ENCODE data around the gene PCDHB8.
"Not testable (repeated sequence)": the region's sequence is repeated elsewhere in the genome, so short reads cannot be mapped to it uniquely, and the experiment has no call there.

The PCDHB8 gene

DNA sequence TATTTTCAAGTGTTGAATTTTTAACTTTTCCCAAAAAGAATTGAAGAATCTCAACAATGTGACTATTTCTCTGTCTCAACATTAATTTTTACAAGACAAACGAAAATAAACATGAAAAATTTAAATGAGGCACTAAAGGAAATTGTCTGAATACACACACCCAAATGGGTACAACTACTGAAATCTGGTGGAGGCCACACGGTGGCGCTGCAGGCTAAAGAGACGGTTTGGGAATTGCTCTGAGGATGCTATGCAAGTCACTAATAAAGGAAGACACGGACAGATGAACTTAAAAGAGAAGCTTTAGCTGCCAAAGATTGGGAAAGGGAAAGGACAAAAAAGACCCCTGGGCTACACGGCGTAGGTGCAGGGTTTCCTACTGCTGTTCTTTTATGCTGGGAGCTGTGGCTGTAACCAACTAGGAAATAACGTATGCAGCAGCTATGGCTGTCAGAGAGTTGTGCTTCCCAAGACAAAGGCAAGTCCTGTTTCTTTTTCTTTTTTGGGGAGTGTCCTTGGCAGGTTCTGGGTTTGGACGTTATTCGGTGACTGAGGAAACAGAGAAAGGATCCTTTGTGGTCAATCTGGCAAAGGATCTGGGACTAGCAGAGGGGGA lies 14.6 kb downstream of the PCDHB8 start, which contains the start of gene PCDHB10:
PCDHB10 (plus strand) TSS at position 244 of the 616 bp plus-strand sequence; CDS start at position 444, 200 bp downstream.
- Histone ChIP-seq H3K36me3 (no peaks in the 10 kb centered on the region), H3K4me1 (no peaks in the 10 kb centered on the region), H3K4me3 (ENCODE audit: low read depth, low read length) (no peak within 1 kb of the TSS), H3K9me3 (no peaks in the 10 kb centered on the region; the same call in 1 of the 2 replicates), H3K27me3 (no peaks in the 10 kb centered on the region)
- DNase-seq = peak; percentile 45
- TF ChIP-seq, protein P1, sequence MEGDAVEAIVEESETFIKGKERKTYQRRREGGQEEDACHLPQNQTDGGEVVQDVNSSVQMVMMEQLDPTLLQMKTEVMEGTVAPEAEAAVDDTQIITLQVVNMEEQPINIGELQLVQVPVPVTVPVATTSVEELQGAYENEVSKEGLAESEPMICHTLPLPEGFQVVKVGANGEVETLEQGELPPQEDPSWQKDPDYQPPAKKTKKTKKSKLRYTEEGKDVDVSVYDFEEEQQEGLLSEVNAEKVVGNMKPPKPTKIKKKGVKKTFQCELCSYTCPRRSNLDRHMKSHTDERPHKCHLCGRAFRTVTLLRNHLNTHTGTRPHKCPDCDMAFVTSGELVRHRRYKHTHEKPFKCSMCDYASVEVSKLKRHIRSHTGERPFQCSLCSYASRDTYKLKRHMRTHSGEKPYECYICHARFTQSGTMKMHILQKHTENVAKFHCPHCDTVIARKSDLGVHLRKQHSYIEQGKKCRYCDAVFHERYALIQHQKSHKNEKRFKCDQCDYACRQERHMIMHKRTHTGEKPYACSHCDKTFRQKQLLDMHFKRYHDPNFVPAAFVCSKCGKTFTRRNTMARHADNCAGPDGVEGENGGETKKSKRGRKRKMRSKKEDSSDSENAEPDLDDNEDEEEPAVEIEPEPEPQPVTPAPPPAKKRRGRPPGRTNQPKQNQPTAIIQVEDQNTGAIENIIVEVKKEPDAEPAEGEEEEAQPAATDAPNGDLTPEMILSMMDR (IDR thresholded peaks at IDR 0.05; ENCODE audit: low read depth, low read length) = peak; percentile 63

DNA sequence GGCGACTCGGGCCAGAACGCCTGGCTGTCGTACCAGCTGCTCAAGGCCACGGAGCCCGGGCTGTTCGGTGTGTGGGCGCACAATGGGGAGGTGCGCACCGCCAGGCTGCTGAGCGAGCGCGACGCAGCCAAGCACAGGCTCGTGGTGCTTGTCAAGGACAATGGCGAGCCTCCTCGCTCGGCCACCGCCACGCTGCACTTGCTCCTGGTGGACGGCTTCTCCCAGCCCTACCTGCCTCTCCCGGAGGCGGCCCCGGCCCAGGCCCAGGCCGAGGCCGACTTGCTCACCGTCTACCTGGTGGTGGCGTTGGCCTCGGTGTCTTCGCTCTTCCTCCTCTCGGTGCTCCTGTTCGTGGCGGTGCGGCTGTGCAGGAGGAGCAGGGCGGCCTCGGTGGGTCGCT lies 16.7 kb downstream of the PCDHB8 start:
- H3K4me3 ChIP-seq (ENCODE audit: low read depth, low read length); H3K27me3 ChIP-seq; H3K36me3 ChIP-seq; H3K4me1 ChIP-seq; H3K9me3 ChIP-seq; DNase-seq: not testable (repeated sequence)

DNA sequence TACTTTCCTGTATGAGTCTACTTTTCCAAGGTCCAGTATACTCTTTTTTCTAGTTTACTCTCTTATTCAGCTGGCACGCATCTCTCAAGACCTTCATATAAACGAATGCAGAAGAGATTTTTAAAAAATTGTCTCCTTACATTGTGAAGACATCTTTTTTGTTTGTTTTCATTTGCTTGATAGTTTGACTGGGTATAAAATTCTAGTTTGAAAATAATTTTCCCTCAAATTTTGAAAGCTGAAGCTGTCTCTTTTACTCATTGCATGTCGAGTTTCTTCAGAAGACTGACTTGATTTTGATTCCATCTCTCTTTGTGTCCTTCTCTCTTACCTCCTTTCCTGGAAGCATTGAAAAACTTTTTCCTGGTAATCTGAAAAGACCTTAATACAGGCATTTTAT lies 18.8 kb downstream of the PCDHB8 start:
- Histone ChIP-seq H3K4me1 (no peaks in the 10 kb centered on the region), H3K27me3 (no peaks in the 10 kb centered on the region), H3K36me3 (no peaks in the 10 kb centered on the region), H3K4me3 (ENCODE audit: low read depth, low read length) (no peak overlapping the region), H3K9me3 (no peaks in the 10 kb centered on the region; the same call in 1 of the 2 replicates)
- TF ChIP-seq, protein P1 (IDR thresholded peaks at IDR 0.05; ENCODE audit: low read depth, low read length) = no peak
- no peak for DNase-seq

DNA sequence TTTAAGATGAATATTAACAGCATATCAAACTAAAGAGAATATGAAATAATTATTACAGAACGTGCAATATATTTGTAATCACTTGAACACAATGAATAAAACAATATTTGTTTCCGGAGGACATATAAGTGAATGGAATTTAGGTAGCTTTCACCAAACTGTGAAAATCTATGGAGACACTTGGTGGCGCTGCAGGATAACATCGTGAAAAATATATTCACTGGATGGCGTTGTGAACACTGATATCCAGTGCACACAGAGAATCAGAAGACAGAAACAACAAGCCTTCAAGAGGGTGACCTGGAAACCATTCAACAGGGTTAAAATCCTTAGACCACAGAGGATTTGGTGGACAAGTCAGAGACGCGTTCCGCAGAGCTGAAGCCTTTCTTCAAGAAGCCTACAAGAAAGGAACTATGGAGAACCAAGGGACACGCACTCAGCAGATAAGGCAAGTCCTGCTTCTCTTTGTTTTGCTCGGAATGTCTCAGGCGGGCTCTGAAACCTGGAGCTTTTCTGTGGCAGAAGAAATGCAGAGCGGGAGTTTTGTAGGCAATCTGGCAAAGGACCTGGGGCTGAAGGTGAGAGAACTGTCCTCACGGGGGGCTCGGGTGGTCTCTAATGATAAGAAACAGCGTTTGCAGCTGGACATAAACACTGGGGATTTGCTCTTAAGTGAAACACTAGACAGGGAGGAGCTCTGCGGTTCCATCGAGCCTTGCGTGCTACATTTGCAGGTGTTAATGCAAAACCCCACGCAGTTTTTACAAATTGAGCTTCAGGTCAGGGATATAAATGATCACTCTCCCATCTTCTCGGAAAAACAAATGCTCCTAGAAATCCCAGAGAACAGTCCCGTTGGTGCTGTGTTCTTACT lies 22.0 kb downstream of the PCDHB8 start, which contains the start of gene PCDHB11:
PCDHB11 (plus strand) TSS at position 269 of the 877 bp plus-strand sequence; CDS start at position 417, 148 bp downstream.
- DNase-seq = no peak
- Histone ChIP-seq H3K4me1 (no peaks in the 10 kb centered on the region), H3K4me3 (ENCODE audit: low read depth, low read length) (no peak within 1 kb of the TSS), H3K27me3 (no peaks in the 10 kb centered on the region), H3K9me3 (no peaks in the 10 kb centered on the region; the same call in 1 of the 2 replicates), H3K36me3 (no peaks in the 10 kb centered on the region)
- TF ChIP-seq, protein P1 (IDR thresholded peaks at IDR 0.05; ENCODE audit: low read depth, low read length) = peak; percentile 51

DNA sequence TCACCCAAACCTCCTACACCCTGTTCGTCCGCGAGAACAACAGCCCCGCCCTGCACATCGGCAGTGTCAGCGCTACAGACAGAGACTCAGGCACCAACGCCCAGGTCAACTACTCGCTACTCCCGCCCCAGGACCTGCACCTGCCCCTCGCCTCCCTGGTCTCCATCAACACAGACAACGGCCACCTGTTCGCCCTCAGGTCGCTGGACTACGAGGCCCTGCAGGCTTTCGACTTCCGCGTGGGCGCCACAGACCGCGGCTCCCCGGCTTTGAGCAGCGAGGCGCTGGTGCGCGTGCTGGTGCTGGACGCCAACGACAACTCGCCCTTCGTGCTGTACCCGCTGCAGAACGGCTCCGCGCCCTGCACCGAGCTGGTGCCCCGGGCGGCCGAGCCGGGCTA lies 23.5 kb downstream of the PCDHB8 start:
- H3K4me3 ChIP-seq (ENCODE audit: low read depth, low read length); H3K36me3 ChIP-seq: not testable (repeated sequence)

DNA sequence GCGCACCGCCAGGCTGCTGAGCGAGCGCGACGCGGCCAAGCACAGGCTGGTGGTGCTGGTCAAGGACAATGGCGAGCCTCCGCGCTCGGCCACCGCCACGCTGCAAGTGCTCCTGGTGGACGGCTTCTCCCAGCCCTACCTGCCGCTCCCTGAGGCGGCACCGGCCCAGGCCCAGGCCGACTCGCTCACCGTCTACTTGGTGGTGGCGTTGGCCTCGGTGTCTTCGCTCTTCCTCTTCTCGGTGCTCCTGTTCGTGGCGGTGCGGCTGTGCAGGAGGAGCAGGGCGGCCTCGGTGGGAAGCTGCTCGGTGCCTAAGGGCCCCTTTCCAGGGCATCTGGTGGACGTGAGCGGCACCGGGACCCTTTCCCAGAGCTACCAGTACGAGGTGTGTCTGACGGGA lies 24.1 kb downstream of the PCDHB8 start:
- not testable (repeated sequence) for H3K4me3 ChIP-seq (ENCODE audit: low read depth, low read length); H3K27me3 ChIP-seq; DNase-seq; H3K9me3 ChIP-seq; H3K36me3 ChIP-seq; H3K4me1 ChIP-seq

More for the DNA sequence above, 23.5 kb downstream of the PCDHB8 start:
- H3K27me3 ChIP-seq, DNase-seq, H3K9me3 ChIP-seq, H3K4me1 ChIP-seq: not testable (repeated sequence)

DNA sequence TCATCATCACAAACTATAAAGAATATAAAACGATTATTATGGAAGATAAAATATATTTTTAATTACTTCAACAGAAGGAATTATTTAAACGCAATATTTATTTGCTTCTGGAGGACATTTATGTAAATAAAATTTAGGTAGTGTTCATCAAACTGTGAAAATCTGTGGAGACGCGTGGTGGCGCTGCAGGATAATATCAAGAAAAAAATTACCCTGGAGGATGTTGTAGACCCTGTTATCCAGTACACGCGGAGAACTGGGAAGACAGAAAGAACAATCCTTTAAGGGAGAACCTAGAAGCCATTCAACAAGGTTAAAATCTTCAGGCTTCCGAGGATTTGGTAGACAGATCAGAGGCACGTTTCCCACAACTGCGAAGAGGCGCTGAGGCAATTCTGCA lies 30.9 kb downstream of the PCDHB8 start, which contains the start of gene PCDHB12:
PCDHB12 (plus strand) TSS at position 242 of the 400 bp plus-strand sequence. CDS start 189 bp downstream, outside the sequence.
- Histone ChIP-seq H3K9me3 (no peaks in the 10 kb centered on the region), H3K27me3 (no peaks in the 10 kb centered on the region), H3K4me1 (no peaks in the 10 kb centered on the region), H3K4me3 (ENCODE audit: low read depth, low read length) (no peak within 1 kb of the TSS), H3K36me3 (no peaks in the 10 kb centered on the region)
- no peak for DNase-seq
- TF ChIP-seq, protein P1 (IDR thresholded peaks at IDR 0.05; ENCODE audit: low read depth, low read length) = no peak

DNA sequence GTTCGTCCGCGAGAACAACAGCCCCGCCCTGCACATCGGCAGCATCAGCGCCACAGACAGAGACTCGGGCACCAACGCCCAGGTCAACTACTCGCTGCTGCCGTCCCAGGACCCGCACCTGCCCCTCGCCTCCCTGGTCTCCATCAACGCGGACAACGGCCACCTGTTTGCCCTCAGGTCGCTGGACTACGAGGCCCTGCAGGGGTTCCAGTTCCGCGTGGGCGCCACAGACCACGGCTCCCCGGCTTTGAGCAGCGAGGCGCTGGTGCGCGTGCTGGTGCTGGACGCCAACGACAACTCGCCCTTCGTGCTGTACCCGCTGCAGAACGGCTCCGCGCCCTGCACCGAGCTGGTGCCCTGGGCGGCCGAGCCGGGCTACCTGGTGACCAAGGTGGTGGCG lies 32.7 kb downstream of the PCDHB8 start:
- not testable (repeated sequence) for H3K27me3 ChIP-seq; H3K9me3 ChIP-seq; H3K4me3 ChIP-seq (ENCODE audit: low read depth, low read length); H3K4me1 ChIP-seq; DNase-seq; H3K36me3 ChIP-seq

DNA sequence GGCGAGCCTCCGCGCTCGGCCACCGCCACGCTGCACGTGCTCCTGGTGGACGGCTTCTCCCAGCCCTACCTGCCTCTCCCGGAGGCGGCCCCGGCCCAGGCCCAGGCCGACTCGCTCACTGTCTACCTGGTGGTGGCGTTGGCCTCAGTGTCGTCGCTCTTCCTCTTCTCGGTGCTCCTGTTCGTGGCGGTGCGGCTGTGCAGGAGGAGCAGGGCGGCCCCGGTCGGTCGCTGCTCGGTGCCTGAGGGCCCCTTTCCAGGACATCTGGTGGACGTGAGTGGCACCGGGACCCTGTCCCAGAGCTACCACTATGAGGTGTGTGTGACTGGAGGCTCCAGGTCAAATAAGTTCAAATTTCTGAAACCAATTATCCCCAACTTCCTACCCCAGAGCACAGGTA lies 33.3 kb downstream of the PCDHB8 start:
- not testable (repeated sequence) for H3K4me1 ChIP-seq; H3K27me3 ChIP-seq; H3K4me3 ChIP-seq (ENCODE audit: low read depth, low read length); H3K36me3 ChIP-seq; H3K9me3 ChIP-seq; DNase-seq

DNA sequence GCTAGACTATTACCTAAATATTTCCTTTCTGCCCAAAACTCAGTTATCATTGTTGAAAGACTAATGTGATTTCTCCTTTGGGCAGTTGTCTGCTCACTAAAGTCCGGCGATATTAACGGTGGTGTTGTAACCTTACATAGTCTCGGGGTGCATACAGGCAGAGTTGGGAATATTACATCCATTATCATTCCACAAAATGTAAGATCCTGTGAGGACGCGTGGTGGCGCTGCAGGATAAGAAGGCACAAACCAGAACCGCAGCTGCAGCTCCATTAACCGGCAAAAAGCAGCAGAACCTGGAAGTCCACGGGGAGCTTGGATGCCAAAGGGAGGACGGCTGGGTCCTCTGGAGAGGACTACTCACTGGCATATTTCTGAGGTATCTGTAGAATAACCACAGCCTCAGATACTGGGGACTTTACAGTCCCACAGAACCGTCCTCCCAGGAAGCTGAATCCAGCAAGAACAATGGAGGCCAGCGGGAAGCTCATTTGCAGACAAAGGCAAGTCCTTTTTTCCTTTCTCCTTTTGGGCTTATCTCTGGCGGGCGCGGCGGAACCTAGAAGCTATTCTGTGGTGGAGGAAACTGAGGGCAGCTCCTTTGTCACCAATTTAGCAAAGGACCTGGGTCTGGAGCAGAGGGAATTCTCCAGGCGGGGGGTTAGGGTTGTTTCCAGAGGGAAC lies 36.2 kb downstream of the PCDHB8 start, which contains the start of gene PCDHB13:
PCDHB13 (plus strand) TSS at position 264 of the 684 bp plus-strand sequence; CDS start at position 469, 205 bp downstream.
- not testable (repeated sequence) for H3K27me3 ChIP-seq; H3K36me3 ChIP-seq; H3K9me3 ChIP-seq; H3K4me3 ChIP-seq (ENCODE audit: low read depth, low read length); DNase-seq; H3K4me1 ChIP-seq

Measured in BE2C (cell line).